ENCODE measurements around the gene CPLX3. TPM values are rescaled to one million over a fixed set of nuclear protein-coding genes. Genes with fewer than 3 reads are reported as not detected.

Gene CPLX3
- total and polyA plus RNA-seq, 8 donors, result 0.14 TPM; not detected in 7

DNA sequence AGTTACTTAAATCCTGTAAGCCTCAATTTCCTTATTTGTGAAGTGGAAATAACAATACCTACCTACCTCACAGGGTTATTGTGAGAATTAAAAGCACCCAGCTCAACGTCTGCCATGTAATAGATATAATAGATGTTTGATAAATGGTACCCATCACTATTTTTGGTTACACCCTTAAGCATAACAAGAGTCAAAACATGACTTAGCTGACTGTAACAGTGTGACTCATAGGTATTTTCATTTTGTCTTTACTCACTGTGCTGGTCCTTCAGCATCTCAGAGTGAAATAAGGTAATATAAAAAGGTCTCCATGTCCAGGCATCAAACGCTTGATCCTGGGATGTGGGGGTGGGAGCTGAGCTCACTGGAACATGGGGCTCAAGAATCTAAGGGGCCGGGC lies 3.1 kb downstream of the CPLX3 start:
- intact Hi-C loops (cut with DNase I), result no loop called here
- no peaks in the 10 kb centered on the region for H3K9me3 ChIP-seq
- H3K4me3 ChIP-seq, result no peak overlapping the region
- no peaks in the 10 kb centered on the region for H3K36me3 ChIP-seq
- no peaks in the 10 kb centered on the region for H3K4me1 ChIP-seq
- no peak for DNase-seq
- peaks cover 9 to 44% of the 10 kb centered on the region in 2 donors for H3K27me3 ChIP-seq
- TF ChIP-seq CTCF (IDR thresholded peaks at IDR 0.05), result no peak
- no peak overlapping the region for H3K27ac ChIP-seq
- ATAC-seq, result no peak

- intact Hi-C loops (cut with DNase I), result no loop called here
- Histone ChIP-seq H3K9me3 (no peaks in the 10 kb centered on the region), H3K4me3 (no peak overlapping the region), H3K36me3 (no peaks in the 10 kb centered on the region), H3K4me1 (no peaks in the 10 kb centered on the region), H3K27me3 (peaks cover 9 to 43% of the 10 kb centered on the region in 2 donors), H3K27ac (no peak overlapping the region)
- DNase-seq (no peak), ATAC-seq (no peak)
- no peak for TF ChIP-seq CTCF (IDR thresholded peaks at IDR 0.05)
These were observed 3.6 kb downstream of the CPLX3 start for GRCh38 chr15:74829991-74830390.

DNA sequence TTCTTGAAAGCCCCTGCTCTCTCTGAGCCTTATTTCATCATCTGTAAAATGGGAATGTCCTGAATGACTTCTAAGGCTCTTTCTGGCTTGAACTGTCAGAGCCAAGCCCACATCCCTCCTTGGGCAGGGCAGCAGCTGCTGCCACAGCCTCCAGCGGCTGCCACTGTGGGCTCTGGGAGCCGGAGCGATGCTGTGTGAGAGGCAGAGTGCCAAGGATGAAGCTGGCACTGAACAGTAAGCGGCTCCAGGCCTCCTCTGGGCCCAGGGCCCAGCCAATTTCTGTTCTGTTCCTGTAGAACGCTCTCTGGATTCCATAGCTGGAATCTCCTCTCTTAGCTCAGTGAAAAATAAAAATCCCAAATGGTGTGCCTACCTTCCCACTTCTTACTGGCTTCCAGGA lies 4.4 kb downstream of the CPLX3 start:
- Histone ChIP-seq H3K36me3 (peaks cover 0 to 5% of the 10 kb centered on the region in 2 donors), H3K27ac (no peak overlapping the region), H3K4me1 (no peaks in the 10 kb centered on the region), H3K9me3 (no peaks in the 10 kb centered on the region), H3K27me3 (peaks cover 9 to 34% of the 10 kb centered on the region in 2 donors), H3K4me3 (no peak overlapping the region)
- no peak for DNase-seq
- TF ChIP-seq CTCF (IDR thresholded peaks at IDR 0.05), result no peak
- intact Hi-C loops (cut with DNase I), result no loop called here
- ATAC-seq, result no peak

DNA sequence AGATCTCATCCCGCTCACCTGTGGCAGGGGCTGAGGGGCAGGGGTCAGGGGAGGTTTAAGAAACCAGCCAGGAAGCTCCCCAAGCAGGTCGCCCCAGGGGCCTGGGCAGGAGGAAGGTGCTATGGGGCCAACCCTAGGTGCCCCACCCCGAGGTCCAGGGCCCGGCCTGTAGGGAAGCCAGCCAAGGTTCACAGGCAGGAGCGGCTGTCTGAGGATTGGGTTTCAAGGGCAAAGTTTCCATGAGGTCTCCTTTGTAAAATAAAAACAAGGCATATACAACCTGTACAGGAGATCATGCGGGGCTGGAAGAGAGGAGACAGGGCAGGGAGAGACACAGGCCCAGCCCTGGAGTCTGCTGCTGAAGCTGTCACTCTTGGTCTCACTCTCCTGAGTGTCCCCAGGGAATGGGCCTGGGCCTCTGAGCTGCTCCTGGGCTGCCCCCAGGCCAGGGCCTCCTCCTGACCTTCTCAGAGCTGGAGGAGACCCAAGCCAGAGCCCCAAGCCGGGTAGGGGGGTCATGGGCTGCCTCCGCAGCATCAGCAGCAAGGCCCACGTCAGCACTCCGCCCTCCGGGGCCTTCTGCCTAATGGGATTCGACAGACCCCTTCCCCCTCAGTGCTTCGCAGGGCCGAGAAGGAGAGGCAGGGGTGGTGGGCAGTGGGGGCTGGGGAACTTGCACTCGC lies 5.5 kb downstream of the CPLX3 start:
- no peak for TF ChIP-seq CTCF (IDR thresholded peaks at IDR 0.05)
- Histone ChIP-seq H3K27me3 (peaks cover 2 to 23% of the 10 kb centered on the region in 2 donors), H3K27ac (no peak overlapping the region), H3K4me3 (no peak overlapping the region), H3K36me3 (peaks cover 0 to 16% of the 10 kb centered on the region in 2 donors), H3K9me3 (no peaks in the 10 kb centered on the region), H3K4me1 (no peaks in the 10 kb centered on the region)
- intact Hi-C loops (cut with DNase I), result no loop called here
- no peak for ATAC-seq
- no peak for DNase-seq

- Histone ChIP-seq H3K27me3 (peaks cover 0 to 14% of the 10 kb centered on the region in 2 donors), H3K9me3 (no peaks in the 10 kb centered on the region), H3K4me1 (no peaks in the 10 kb centered on the region), H3K36me3 (peaks cover 0 to 22% of the 10 kb centered on the region in 2 donors), H3K27ac (no peak overlapping the region), H3K4me3 (no peak overlapping the region)
- intact Hi-C loops (cut with DNase I), result no loop called here
- no peak for ATAC-seq
- no peak for TF ChIP-seq CTCF (IDR thresholded peaks at IDR 0.05)
- no peak for DNase-seq
These were observed 6.4 kb downstream of the CPLX3 start for GRCh38 chr15:74832826-74833225.
